H1 (cell line): ENCODE data around the gene OSCP1.

Experiments
- CHD1 ChIP-seq: IDR thresholded peaks from 2 replicates; pipeline ENCODE4 v1.6.1; 2012; ENCODE audit warnings: low read depth, low read length, improper control_type of control experiment
- CHD2 ChIP-seq: IDR thresholded peaks from 2 replicates; pipeline ENCODE4 v1.6.1; 2012; ENCODE audit warnings: low read length, improper control_type of control experiment
- CTCF ChIP-seq, 3 experiments: IDR thresholded peaks; 1 replicate in 2 of 3; 2 replicates in 1 of 3; pipeline versions ENCODE4 v1.5.1 to v1.6.1; 2011; ENCODE audit warnings: low read length in 3 of 3, mild to moderate bottlenecking in 3 of 3, inconsistent platforms in 2 of 3, low read depth in 1 of 3, moderate library complexity in 1 of 3; ENCODE audit not compliant: insufficient read depth in 1 of 3; ENCODE audit errors: control extremely low read depth in 1 of 3
- EP300 ChIP-seq, 2 experiments: IDR thresholded peaks; 1 replicate in 1 of 2; 2 replicates in 1 of 2; pipeline ENCODE4 v1.6.1; 2011 to 2012; ENCODE audit warnings: low read depth in 2 of 2, low read length in 2 of 2, mild to moderate bottlenecking in 2 of 2, borderline replicate concordance in 1 of 2, inconsistent platforms in 1 of 2, moderate library complexity in 1 of 2
- RAD21 ChIP-seq, 2 experiments: IDR thresholded peaks in 1 of 2; conservative IDR thresholded peaks in 1 of 2; 2 replicates each; pipeline ENCODE4 v1.6.1; 2011; ENCODE audit warnings: low read depth in 2 of 2, low read length in 2 of 2, improper control_type of control experiment in 1 of 2, inconsistent platforms in 1 of 2, mild to moderate bottlenecking in 1 of 2, moderate library complexity in 1 of 2
- SIRT6 ChIP-seq: IDR thresholded peaks from one replicate; pipeline ENCODE4 v1.7.1; 2012; ENCODE audit warnings: low read length, inconsistent platforms

GRCh38 chr1:36479505-36480051 lies 29.3 kb upstream of the OSCP1 start:
- no peak for TF ChIP-seq CHD1
- no peak for TF ChIP-seq EP300 (IDR thresholded peaks at IDR 0.05; ENCODE audit: borderline replicate concordance in 1 of 2, low read depth in 2 of 2, low read length in 2 of 2)
- no peak for TF ChIP-seq RAD21 (IDR thresholded peaks at IDR 0.05 in 1 of 2, conservative IDR thresholded peaks at IDR 0.05 in 1 of 2; ENCODE audit: low read depth in 2 of 2, low read length in 2 of 2)
- no peak for TF ChIP-seq CTCF (IDR thresholded peaks at IDR 0.05; ENCODE audit: control extremely low read depth in 1 of 3, insufficient read depth in 1 of 3, low read depth in 1 of 3, low read length in 3 of 3)
- TF ChIP-seq SIRT6: no peak
- no peak for TF ChIP-seq CHD2
